GM03348 (cell line): Measurements from ENCODE around the gene STK17A.
"Not testable (repeated sequence)": the region's sequence is repeated elsewhere in the genome, so short reads cannot be mapped to it uniquely, and the experiment has no call there.

ENCODE experiments used
- DNase-seq: peaks from one replicate; pipeline ENCODE4 v3.0.0; 2012; ENCODE audit warnings: low spot score

Gene STK17A

DNA sequence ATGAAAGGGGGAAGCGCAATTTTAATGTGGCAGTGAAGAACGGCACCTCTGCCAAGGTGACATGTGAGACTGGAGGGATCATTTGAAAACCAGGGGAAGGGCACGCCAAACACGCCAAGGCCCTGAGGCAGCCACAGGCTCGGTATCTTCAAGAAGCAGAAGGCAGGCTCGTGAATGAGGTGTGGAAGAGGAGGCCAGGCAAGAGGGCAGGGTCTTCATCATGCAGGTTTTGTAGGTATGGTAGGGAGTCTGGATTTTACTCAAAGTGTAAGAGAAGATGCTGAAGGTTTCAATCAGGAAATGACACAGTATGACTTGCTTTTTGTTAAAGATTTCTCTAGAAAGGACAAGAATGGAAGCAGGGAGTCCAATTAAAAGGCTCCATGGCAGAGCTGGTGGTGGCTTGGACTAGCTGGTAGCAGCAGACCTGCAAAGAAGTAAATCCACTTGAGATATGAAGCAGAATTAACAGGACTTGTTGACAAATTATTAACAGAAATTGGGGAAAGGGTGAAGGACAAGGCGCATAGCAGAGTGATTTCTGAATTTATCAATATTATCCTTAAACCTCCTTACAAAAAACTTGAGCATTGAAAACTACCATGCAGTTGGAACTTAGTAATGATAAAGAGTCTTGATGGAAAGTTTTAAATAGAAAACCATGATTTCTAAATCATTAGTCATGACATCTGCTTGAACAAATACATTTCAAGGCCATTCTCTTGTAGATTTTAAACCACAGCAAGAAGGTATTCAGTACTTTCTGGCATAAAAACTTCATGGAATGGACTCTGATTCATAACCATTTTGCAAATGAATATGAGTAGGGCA lies 76.0 kb downstream of the STK17A start:
- peak; percentile 71 for DNase-seq

DNA sequence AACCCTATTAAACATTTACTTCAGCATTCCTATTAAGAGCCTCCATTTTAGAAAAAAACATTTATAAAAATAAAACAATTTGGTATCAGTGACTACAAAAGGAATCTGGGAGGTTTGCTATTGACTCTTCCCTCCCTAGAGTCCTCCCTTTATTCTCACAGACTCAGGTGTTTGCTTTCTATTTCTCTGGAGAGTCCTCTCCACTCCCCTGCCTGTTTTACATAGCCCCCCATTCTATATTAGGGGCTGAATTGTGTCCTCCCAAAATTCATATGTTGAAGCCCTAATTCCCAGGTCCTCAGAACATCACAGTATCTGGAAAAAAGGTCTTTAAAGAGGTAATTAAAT lies 76.6 kb downstream of the STK17A start:
- no peak for DNase-seq

DNA sequence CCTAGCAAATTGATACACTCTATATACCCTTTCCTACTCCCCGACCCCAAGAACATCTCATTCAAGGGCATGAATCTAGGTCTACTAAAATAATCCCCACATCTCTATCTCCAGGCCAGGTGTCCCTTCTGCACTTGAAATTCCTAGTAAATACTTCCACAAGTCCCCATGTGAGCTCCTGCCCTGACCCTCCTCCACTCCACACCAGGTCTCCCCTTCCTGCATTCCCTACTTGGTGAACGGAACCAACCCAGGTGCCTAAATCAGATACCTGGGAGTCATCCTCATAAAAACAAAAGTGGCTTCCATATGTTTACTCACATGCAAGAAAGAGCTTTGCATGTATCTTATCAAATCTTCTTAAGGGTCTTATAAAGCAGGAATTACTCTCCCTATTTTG lies 77.2 kb downstream of the STK17A start:
- no peak for DNase-seq

DNA sequence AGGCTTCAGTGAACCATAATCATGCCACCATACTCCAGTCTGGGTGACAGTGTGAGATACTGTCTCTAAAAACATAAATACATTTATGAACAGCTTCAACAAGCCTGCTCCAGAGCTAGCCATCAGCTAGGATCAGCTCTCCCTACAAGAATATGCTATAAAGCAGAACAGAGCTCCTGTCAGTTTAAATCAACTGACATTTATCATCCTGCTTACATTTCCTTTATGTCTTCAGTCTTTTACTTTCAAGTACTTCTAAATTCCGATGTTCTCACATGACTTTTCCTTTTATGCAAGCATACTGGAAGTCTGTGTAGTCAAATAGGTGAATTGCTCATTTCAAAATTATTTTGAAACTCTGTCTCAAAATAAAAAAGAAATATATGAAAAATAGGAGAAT lies 81.8 kb downstream of the STK17A start:
- DNase-seq: no peak

DNA sequence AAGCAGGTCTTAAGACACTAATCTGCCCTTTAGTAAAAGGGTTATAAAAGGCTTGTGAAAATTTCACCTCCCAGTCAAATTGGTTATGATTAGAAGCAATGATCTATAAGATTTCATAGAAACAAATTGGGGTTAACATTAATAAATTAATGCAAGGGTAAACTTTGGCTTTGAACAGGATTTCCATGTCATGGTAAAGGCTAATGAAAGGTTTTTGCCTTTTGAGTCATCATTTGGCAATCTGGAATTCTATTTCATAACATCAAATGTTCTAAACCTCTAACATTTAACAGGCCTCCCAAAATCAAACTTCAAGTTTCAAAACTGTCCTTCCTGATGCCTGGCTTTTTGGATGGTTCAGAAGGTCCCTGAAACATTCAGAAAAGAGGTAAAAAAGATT lies 84.0 kb downstream of the STK17A start:
- no peak for DNase-seq

DNA sequence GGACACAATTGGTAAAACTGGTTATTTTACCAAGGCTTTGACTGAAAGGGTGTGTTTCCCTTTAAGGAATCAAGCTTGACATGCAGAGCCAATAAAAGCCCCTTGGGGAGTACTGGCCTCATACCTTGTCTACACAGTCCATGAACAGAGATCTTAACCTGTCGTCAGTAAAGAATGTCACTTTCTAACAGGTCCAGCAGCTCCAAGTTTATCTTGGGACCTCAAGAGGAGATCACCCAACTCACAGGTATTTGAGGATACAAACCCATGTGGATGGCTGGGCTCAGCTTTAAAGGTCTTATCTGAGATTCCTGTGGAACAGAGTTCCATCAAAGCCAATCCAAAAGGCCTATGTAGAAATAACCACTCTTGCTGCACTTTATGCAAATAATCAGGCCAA lies 85.1 kb downstream of the STK17A start:
- no peak for DNase-seq

DNA sequence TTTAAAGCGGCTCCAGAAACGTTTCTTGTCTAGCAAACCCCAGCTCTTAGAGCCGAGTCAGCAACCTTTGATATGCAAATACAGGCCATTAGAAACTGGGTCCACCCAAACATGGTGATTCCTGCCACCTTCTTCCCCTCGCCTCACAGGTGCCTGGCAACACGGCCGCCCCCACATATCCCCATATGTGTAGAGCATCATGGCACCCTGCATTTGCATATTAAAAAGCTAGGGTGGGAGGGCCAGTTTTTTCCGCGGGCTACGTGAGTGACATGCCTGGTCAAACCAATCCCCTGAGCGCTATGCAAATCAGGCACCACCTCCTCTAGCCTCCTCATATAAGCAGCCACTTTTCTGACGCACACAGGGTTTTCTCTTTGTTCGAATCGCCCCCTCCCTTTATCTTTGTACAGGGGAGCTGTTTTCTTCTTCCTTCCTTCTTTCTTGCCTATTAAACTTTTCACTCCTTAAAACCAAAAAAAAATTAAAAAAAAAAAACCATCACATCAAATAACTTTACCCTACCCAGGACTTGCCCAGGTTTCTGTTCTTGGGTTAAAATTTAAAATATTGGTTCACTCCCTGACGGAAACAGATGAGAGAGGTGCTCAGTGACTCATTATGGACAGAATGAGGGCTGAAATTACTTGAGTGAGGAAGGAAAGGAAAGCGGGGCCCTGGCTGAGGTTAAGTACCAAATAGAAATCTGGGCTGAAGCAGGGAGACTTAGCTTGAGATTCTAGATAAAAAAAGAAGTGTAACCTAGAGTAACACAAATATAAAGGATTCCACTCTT lies 86.6 kb downstream of the STK17A start:
- no peak for DNase-seq

DNA sequence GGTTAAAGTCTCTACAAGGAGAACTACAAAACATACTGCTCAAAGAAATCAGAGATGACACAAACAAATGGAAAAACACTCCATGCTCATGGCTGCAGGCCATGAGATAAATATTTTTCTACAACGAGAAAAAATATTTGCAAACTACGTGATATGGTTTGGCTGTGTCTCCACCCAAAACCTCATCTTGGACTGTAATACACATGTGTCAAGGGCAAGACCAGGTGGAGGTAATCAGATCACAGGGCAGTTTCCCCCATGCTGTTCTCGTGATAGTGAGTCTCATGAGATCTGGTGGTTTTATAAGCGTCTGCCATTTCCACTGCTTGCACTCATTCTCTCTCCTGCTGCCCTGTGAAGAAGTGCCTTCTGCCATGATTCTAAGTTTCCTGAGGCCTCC lies 88.6 kb downstream of the STK17A start:
- no peak for DNase-seq

DNA sequence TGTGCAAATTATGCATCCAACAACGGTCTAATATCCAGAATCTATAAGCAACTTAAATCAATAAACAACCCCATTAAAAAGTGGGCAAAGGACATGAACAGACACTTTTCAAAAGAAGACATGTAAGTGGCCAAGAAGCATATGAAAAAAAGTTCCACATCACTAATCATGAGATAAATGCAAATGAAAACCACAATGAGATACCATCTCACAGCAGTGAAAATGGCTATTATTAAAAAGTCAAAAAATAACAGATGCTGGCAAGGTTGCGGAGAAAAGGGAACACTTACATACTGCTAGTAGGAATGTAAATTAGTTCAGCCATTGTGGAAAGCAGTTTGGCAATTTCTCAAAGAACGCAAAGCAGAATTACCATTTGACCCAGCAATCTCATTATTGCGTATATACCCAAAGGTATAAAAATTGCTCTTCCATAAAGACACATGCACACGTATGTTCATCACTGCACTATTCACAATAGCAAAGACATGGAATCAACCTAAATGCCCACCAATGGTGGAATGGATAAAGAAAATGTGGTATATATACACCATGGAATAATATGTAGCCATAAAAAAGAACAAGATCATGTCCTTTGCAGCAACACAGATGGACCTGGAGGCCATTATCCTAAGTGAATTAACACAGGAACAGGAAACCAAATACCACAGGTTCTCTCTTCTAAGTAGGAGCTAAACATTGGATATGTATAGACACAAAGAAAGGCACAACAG lies 90.5 kb downstream of the STK17A start:
- DNase-seq: not testable (repeated sequence)

DNA sequence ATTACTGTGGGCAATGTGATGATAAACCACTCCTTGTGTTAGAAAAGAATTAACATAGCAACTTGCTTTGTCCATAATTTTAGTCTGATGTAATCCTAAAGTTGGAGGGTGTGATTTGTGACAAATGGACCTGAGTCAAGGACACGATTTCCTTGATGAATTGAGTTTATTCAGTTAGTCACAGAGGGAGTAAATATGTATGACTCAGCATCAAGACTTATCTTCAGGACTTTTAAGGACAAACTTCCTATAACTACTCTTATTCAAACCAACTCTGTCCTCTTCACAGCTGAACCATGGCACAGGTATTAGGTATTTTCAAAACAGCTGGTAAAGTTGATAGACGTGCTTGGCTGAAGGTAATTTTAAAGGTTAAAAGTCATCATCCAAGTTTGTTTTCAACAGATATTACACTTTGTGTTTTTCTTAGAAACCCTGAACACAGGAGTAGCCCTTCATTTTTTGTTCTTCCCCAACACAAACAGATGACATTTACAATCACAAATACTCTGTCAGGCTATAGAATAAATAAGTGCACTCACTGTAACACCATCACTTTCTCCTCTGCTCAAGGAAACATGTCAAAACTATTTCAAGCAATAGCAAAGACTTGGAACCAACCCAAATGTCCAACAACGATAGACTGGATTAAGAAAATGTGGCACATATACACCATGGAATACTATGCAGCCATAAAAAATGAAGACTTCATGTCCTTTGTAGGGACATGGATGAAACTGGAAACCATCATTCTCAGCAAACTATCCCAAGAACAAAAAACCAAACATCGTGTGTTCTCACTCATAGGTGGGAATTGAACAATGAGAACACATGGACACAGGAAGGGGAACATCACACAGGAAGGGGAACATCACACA lies 91.9 kb downstream of the STK17A start:
- DNase-seq: peak; percentile 74
